Activated T-helper 2 cell treated with anti-CD3 and anti-CD28 coated beads, Interferon-gamma antibody, Interleukin-2, Interleukin-4, amounts not matched to agents 10 μg/mL and 5 μg/mL and 100 μg/mL, durations not matched to agents 14 hours and 24 hours and 36 hours (primary cell): Measurements from ENCODE around the gene BCL2L15. TPM values are rescaled to one million over a fixed set of nuclear protein-coding genes. Genes with fewer than 3 reads are reported as not detected.
A peak's percentile ranks its signal among the peaks of the same experiment; 100 is the strongest.

ENCODE experiments used
- DNase-seq: peaks from one replicate; pipeline ENCODE4 v3.0.0; 2021; ENCODE audit warnings: low spot score
- H3K27ac Mint-ChIP-seq: one replicate; pipeline ENCODE4 v1.8.0; 2021; ENCODE audit warnings: mixed read lengths
- H3K27me3 Mint-ChIP-seq: one replicate; pipeline ENCODE4 v1.8.0; 2021; ENCODE audit warnings: low read depth, mixed read lengths
- H3K36me3 Mint-ChIP-seq: one replicate; pipeline ENCODE4 v1.8.0; 2021; ENCODE audit warnings: low read depth, mixed read lengths
- H3K4me1 Mint-ChIP-seq: one replicate; pipeline ENCODE4 v1.8.0; 2021; ENCODE audit warnings: low read depth, mixed read lengths
- H3K4me3 Mint-ChIP-seq: one replicate; pipeline ENCODE4 v1.8.0; 2021; ENCODE audit warnings: low read depth, mild to moderate bottlenecking, moderate library complexity, mixed read lengths
- H3K9me3 Mint-ChIP-seq: one replicate; pipeline ENCODE4 v1.8.0; 2021; ENCODE audit warnings: mixed read lengths
- intact Hi-C: fragments of 100-400 bp; cut with micrococcal nuclease; formaldehyde crosslinking; loops from one replicate; pipeline ENCODE4 v1.15.1; 2023
- total RNA-seq: library from RNA; stranded (reverse); gene quantifications from 2 replicates; pipeline ENCODE4 v1.2.3, GENCODE V29; 2022

Gene BCL2L15
- 0.39 and 1.1 TPM in 2 replicates for total RNA-seq

DNA sequence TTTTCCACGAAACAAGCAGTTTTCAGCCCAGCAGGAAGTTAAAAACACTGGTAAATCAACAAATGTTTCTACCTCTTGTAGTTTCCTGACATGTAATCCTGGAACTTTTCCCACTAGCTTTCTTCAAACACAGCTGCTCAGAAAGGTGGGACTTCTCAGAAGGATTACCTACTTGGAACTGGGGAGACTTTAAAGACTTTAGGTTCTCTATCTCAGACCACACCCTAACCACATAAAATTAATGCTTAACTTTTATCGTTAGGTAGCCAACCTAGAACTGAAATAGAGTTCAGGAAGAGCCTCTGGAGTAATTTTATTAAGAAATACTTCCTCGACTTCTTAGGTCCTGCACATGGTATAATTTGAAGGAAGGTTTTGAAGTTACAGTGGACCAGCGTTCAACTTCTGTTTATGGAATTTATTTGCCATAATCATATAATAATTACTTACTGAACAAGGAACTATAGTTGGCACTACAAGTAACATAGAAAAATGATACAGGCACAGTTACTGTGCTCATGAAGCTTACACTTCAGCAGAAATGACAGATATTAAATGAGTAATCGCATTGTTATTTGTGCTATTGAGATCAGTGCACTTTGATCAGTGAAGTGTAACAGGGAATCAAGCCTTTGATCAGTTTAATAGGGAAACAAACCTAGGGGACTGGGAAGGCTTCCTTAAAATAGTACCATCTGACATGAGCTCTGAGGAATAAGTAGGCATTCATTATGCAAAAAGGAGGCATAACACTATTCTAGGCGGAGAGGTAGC lies at the start of gene BCL2L15:
Gene BCL2L15 (minus strand): TSS at position 180 of the 774 bp plus-strand sequence. CDS start 206 bp downstream, outside the sequence.
- DNase-seq = no peak
- Mint-ChIP-seq H3K27ac (no peak within 1 kb of the TSS), H3K4me3 (no peak within 1 kb of the TSS), H3K9me3 (no peaks in the 10 kb centered on the region), H3K4me1 (peaks cover 22% of the 10 kb centered on the region), H3K27me3 (no peaks in the 10 kb centered on the region), H3K36me3 (peaks cover 7% of the 10 kb centered on the region)
- intact Hi-C loops = no loop called here

DNA sequence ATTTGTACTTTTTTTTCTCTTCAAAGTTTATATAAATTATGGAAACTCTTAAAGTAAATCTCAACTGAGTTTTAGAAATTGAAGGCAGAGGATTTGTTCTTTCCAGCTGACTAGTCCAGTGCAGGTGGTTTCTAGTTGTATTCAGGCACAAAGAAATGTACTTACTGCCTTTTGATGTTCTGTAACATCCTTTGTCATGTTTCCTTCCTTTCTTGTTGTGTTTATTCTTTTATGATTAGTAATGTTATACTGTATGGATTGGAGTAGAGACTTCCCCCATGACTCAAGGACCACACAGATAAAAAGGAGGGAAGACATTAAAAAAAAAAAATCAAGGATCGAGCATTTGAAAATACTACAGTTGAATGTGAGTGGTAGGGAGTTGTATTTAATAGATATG lies 49.8 kb upstream of the BCL2L15 start:
- Mint-ChIP-seq H3K4me1 (peaks cover 79% of the 10 kb centered on the region), H3K27me3 (no peaks in the 10 kb centered on the region), H3K36me3 (peaks cover 67% of the 10 kb centered on the region), H3K9me3 (no peaks in the 10 kb centered on the region), H3K4me3 (peak overlapping the region; percentile 27), H3K27ac (peak overlapping the region; percentile 63)
- intact Hi-C loops = no loop called here
- DNase-seq = no peak

DNA sequence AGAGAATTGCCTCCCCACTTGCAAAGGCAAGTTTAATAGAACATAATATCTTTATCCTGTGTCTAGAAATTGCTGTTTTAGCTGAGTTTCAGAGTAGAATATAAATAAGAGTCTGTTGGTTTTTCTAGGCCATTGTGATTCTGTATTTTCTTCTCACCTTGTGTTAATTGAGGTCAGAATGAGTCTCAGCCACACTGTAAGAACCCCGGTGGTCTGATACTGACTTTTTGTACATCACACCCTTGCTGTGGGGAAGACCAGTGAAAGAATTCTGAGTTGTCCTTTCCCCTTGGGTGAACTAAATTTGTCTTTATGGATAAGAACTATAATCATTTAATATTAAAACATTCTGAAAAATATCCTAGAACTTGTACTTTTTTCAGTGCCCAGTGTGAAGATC lies 48.6 kb upstream of the BCL2L15 start:
- H3K4me1 Mint-ChIP-seq = peaks cover 86% of the 10 kb centered on the region
- H3K9me3 Mint-ChIP-seq = no peaks in the 10 kb centered on the region
- intact Hi-C loops = no loop called here
- H3K4me3 Mint-ChIP-seq = no peak overlapping the region
- no peak for DNase-seq
- H3K36me3 Mint-ChIP-seq = peaks cover 60% of the 10 kb centered on the region
- H3K27me3 Mint-ChIP-seq = no peaks in the 10 kb centered on the region
- H3K27ac Mint-ChIP-seq = peak overlapping the region; percentile 26

DNA sequence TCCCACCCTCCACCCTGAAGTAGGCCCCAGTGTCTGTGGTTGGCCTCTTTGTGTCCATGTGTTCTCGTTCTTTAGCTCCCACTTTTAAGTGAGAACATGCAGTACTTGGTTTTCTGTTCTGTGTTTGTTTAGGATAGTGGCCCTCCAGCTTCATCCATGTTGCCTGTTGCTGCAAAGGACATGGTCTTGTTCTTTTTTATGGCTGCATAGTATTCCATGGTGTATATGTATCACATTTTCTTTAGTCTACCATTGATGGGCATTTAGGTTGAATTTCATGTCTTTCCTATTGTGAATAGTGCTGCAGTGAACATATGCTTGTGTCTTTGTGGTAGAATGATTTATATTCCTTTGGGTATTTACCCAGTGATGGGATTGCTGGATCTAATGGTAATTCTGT lies 47.8 kb upstream of the BCL2L15 start:
- intact Hi-C loops = no loop called here
- H3K9me3 Mint-ChIP-seq = no peaks in the 10 kb centered on the region
- no peak overlapping the region for H3K4me3 Mint-ChIP-seq
- H3K27ac Mint-ChIP-seq = no peak overlapping the region
- DNase-seq = no peak
- peaks cover 84% of the 10 kb centered on the region for H3K4me1 Mint-ChIP-seq
- no peaks in the 10 kb centered on the region for H3K27me3 Mint-ChIP-seq
- H3K36me3 Mint-ChIP-seq = peaks cover 54% of the 10 kb centered on the region

DNA sequence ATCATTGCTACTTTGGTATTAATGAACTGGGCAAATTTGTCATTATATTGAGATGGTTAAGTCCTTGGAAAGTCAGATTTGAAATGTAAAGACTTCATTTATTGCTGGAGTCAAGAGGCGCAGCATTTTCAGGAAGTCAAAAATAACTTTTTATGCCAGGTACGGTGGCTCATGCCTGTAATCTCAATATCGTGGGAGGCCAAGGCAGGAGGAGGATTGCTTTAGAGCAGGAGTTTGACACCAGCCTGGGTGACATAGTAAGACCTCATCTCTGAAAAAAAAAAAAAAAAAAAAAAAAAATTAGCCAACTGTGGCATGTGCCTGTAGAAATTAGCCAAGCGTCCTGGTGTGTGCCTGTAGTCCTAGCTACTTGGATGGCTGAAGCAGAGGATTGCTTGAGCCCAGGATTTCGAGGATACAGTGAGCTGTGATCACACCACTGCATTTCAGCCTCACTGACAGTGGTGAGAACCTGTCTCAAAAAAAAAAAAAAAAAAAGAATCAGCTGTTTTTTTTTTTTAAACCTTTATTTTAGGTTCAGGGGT lies 47.2 kb upstream of the BCL2L15 start:
- H3K27me3 Mint-ChIP-seq = no peaks in the 10 kb centered on the region
- no peak for DNase-seq
- H3K36me3 Mint-ChIP-seq = peaks cover 52% of the 10 kb centered on the region
- H3K27ac Mint-ChIP-seq = no peak overlapping the region
- H3K9me3 Mint-ChIP-seq = no peaks in the 10 kb centered on the region
- intact Hi-C loops = loop anchor here (5.0 kb wide), 2 partner anchors 43 to 177 kb away; partner anchors contain the start of genes OLFML3 and PHTF1
- peaks cover 78% of the 10 kb centered on the region for H3K4me1 Mint-ChIP-seq
- H3K4me3 Mint-ChIP-seq = no peak overlapping the region

DNA sequence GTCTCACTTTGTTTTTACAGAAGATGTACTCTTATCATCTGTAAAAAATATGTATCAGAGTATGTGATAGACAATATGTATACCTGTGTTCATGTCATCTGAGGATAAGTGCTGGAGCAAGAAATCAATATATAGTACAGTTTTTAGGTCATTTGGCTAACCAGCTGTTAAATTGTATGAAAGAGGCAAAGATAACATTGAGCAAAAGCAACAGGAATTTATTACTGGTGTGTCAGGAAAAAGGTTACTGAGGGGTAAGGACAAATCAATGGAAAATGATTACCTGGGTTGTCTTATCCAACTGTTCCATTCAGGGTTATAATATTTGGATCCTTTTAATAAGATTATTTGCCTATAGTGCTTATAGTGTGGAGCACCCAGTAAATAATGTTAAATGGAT lies 46.6 kb upstream of the BCL2L15 start:
- Mint-ChIP-seq H3K36me3 (peaks cover 47% of the 10 kb centered on the region), H3K4me1 (peaks cover 73% of the 10 kb centered on the region), H3K4me3 (peak overlapping the region; percentile 97), H3K9me3 (no peaks in the 10 kb centered on the region), H3K27ac (peak overlapping the region; percentile 75), H3K27me3 (no peaks in the 10 kb centered on the region)
- DNase-seq = no peak
- intact Hi-C loops = loop anchor here (5.0 kb wide), 2 partner anchors 43 to 177 kb away; partner anchors contain the start of genes OLFML3 and PHTF1

DNA sequence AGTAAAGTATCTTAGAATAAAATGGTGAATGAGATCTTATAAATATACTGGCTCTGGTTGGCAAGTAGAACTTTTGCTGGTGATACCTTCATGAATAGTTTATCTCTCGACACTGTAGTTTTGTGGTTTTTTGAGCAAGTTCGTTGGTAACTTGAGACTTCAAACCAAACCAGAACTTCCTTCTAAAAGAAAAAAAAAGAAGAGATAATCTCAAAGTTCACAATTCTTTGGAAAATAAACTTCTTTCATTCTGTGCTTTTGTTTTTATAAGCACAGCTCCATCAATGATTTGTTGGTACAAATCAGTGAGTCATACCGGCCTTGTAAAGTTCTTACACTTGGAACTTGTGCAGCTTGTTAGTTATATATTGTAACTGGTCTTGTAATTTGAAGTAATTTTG lies 44.1 kb upstream of the BCL2L15 start:
- DNase-seq = no peak
- peaks cover 35% of the 10 kb centered on the region for H3K36me3 Mint-ChIP-seq

DNA sequence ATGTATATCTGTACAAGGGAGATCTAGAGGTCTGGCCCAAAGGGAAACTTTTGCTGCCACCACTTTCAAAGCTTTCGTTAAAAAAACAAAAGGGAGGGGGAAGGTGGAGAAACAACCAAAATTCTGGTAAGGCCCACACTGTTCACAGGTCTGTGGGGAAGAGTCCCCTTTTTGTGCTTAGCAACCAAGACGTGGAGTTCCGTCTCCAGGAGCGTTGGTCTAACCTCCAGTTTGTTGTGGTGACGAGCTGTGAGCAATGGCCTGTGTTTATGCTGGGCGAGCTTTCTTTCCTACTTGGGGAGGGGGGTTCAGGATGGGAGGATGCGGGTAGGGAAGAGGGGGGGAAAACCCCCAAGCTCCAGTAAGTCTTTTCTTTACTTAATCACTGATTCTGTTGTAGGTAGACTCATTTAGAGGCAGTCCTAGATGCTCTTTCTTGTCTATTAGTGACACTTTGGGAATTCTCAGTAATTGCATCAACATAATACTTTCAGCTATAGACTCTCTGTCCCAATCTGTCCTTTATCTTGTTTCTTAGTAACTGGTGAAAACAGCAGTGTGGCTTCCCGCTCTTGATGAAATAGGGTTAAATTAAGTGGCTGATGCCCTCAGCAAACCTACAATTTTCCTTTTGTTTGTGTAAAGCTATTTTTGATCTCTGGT lies 43.2 kb upstream of the BCL2L15 start:
- Mint-ChIP-seq H3K4me3 (peak overlapping the region; percentile 97), H3K27me3 (no peaks in the 10 kb centered on the region), H3K4me1 (peaks cover 57% of the 10 kb centered on the region), H3K27ac (peak overlapping the region; percentile 99), H3K9me3 (no peaks in the 10 kb centered on the region), H3K36me3 (peaks cover 30% of the 10 kb centered on the region)
- intact Hi-C loops = loop anchor here (1.0 to 5.0 kb wide), 8 partner anchors 10 to 828 kb away; partner anchors contain the start of genes OLFML3, PHTF1, RSBN1 and TRIM33
- peak; percentile 67 for DNase-seq

More for the DNA sequence above, 44.1 kb upstream of the BCL2L15 start:
- Mint-ChIP-seq H3K27ac (peak overlapping the region; percentile 99), H3K27me3 (no peaks in the 10 kb centered on the region), H3K4me1 (peaks cover 61% of the 10 kb centered on the region), H3K4me3 (peak overlapping the region; percentile 97), H3K9me3 (no peaks in the 10 kb centered on the region)
- intact Hi-C loops = loop anchor here (1.0 to 5.0 kb wide), 6 partner anchors 9 to 827 kb away; partner anchors contain the start of genes OLFML3, PHTF1 and TRIM33

DNA sequence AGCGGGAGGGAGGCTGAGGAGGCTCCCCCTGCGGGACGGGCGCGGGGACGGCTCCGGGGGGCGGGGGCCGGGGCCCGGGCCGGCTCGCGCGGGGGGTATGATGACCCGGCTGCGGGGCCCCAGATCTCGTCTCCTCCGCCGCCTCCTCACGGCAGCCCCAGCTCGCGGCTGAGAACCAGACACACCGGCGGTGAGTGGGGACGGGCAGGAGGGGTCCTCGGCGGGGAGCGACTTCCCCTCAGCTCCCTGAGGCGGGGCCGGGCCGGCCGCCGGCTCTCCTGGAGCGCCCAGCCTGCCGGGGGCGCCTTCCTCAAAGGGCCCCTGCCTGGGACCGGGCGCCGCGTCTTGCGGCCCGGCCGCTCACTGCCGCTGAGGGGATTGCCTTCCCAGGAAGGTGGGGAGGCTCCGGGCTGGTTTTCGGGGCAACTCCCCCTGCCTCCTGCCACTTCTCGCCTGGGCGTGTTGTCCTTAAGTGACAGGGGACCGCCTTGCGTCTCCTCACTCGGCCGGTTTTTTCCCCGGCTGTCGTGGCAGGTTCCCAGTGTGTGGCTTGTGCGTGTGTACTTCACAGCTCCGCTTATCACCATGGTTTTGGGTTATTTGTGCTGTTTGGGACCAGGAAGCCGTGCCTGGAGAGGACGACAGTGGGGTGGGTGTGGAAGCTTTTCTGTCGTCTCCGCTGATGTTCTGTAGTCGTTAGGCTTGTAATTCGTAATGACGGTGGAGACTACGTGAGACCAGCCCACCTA lies 42.5 kb upstream of the BCL2L15 start:
- Mint-ChIP-seq H3K4me3 (peak overlapping the region; percentile 97), H3K27me3 (no peaks in the 10 kb centered on the region), H3K27ac (peak overlapping the region; percentile 99), H3K4me1 (peaks cover 50% of the 10 kb centered on the region), H3K9me3 (no peaks in the 10 kb centered on the region), H3K36me3 (peaks cover 24% of the 10 kb centered on the region)
- peak; percentile 62 for DNase-seq
- intact Hi-C loops = loop anchor here (1.0 to 5.0 kb wide), 10 partner anchors 25 to 973 kb away; partner anchors contain the start of genes DCLRE1B, OLFML3, PHTF1 and RSBN1

DNA sequence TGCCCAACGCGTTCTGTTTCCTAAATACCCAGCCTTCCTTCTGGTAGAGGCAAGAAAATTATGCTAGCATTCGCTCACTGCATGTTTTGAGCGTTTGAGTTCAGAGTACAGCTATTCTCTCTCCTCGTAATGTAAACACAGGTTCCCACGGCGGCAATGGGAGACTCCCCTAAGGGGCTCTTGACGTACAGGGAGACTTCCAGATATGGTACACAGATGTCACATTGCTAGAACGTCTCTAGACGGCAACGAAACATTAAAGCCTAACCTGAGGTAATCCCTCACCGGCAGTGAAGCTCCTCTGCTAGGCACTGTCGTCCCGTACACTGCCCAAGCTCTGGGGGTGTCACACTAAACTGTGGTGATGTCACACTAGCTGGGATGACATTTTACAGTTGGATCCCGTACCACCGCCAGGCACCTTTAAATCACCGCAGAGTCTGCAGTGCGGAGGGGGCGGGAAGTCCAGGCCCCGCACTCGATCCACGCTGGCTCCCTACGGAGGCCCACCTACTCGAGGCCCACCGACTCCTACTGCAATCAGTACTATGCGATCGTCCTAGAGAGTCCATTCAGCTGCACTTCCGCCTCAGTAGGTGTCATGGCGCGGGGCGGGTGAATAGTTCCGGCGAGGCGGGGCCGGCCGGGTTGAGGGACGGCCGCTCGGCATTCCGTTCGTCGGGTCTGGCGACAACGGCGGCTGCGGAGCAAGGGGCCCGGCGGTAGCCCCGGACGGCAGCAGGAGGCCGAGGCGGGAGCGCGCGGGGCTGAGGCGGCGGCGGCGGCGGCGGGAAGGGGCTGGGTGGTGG lies 41.8 kb upstream of the BCL2L15 start, which contains the start of gene HIPK1:
Gene HIPK1 (plus strand): TSS at position 384 of the 809 bp plus-strand sequence.
- intact Hi-C loops = loop anchor here (1.0 to 5.0 kb wide), 3 partner anchors 24 to 972 kb away; partner anchors contain the start of genes DCLRE1B and SLC16A1
- peaks cover 1% of the 10 kb centered on the region for H3K27me3 Mint-ChIP-seq
- peak; percentile 90 for DNase-seq
- H3K9me3 Mint-ChIP-seq = no peaks in the 10 kb centered on the region
- peak within 1 kb of the TSS; percentile 97 for H3K4me3 Mint-ChIP-seq
- H3K36me3 Mint-ChIP-seq = peaks cover 20% of the 10 kb centered on the region
- peaks cover 46% of the 10 kb centered on the region for H3K4me1 Mint-ChIP-seq
- peak within 1 kb of the TSS; percentile 100 for H3K27ac Mint-ChIP-seq

DNA sequence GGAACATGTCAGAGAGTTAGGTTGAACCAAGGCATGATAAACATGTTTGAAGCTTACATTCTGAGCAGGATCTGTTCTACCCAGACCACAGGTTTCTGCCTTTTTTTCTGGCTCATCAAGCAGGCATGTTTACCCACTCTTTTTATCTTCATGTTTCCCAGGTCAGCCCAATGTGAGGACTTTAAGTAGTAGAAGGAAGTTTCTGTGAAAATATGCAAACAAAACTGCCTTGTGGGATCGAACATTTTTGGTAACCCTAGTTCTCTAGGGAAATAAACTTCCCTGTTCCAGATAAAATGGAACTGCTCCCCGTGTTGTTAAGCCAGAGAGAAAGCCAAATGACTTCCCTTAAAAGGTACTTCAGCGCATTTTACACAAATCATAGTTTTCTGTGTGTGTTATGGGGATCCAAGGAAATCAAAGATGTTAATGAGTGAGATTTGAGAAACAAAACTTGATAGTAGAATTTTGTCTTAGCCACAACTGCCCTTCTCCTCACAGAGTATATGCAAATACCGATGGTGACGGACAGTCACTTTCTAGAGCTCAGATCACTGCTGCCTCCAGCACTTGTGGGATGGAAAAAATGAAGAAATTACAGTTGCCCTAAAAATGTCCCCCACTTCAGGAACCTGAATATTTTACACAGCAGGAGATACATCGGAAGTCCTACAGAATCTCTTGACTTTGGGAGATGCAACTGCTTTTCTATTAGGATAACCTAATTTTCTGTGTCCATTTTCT lies 41.0 kb upstream of the BCL2L15 start:
- Mint-ChIP-seq H3K4me1 (peaks cover 39% of the 10 kb centered on the region), H3K27ac (peak overlapping the region; percentile 100), H3K36me3 (peaks cover 12% of the 10 kb centered on the region), H3K4me3 (peak overlapping the region; percentile 97), H3K27me3 (peaks cover 3% of the 10 kb centered on the region), H3K9me3 (no peaks in the 10 kb centered on the region)
- intact Hi-C loops = loop anchor here (2.0 to 5.0 kb wide), 2 partner anchors 91 to 972 kb away; partner anchors contain the start of gene SLC16A1
- no peak for DNase-seq
